HG02678 (cell line): Measurements from ENCODE around the gene FARSA.
"Not testable (repeated sequence)": the region's sequence is repeated elsewhere in the genome, so short reads cannot be mapped to it uniquely, and the experiment has no call there.

Experiments
- ATAC-seq: cut with Tn5 transposase; IDR thresholded peaks from one replicate; pipeline ENCODE4 v1.9.1; 2021; ENCODE audit warnings: mild to moderate bottlenecking, moderate library complexity; ENCODE audit not compliant: unreplicated experiment

The FARSA gene

GRCh38 chr19:12933287-12934072 is at the start of gene FARSA:
TSS of gene FARSA (minus strand) at chr19:12933711. CDS start at chr19:12933696, 15 bp downstream.
- ATAC-seq, result peak; percentile 48

- no peak for ATAC-seq
Measured at GRCh38 chr19:12983091-12983490, 49.6 kb upstream of the FARSA start.

- ATAC-seq, result no peak
Measured at GRCh38 chr19:12982648-12983047, 49.1 kb upstream of the FARSA start.

- ATAC-seq, result no peak
Measured at GRCh38 chr19:12979974-12980373, 46.5 kb upstream of the FARSA start.

- not testable (repeated sequence) for ATAC-seq
Measured at GRCh38 chr19:12976109-12976508, 42.6 kb upstream of the FARSA start.

GRCh38 chr19:12975221-12975741 is 41.8 kb upstream of the FARSA start:
- no peak for ATAC-seq

GRCh38 chr19:12974301-12975220 is 41.0 kb upstream of the FARSA start:
- ATAC-seq, result no peak

- ATAC-seq, result no peak
Measured at GRCh38 chr19:12973236-12973635, 39.7 kb upstream of the FARSA start.

GRCh38 chr19:12970070-12970820 is 36.7 kb upstream of the FARSA start:
- ATAC-seq, result no peak

GRCh38 chr19:12969292-12969988 is 35.9 kb upstream of the FARSA start, which contains the start of gene DAND5:
TSS of gene DAND5 (plus strand) at chr19:12969576. CDS start at chr19:12969661, 85 bp downstream.
- no peak for ATAC-seq

GRCh38 chr19:12967907-12968306 is 34.4 kb upstream of the FARSA start:
- ATAC-seq, result no peak

- no peak for ATAC-seq
Measured at GRCh38 chr19:12965812-12966135, 32.3 kb upstream of the FARSA start.

GRCh38 chr19:12965017-12965811 is 31.7 kb upstream of the FARSA start:
- peak; percentile 72 for ATAC-seq

- ATAC-seq, result no peak
Measured at GRCh38 chr19:12959481-12959880, 26.0 kb upstream of the FARSA start.

- not testable (repeated sequence) for ATAC-seq
Measured at GRCh38 chr19:12957389-12957952, 24.0 kb upstream of the FARSA start.

- ATAC-seq, result peak; percentile 83
Measured at GRCh38 chr19:12956446-12957388, 23.2 kb upstream of the FARSA start, which contains the start of gene GADD45GIP1. TSS of gene GADD45GIP1 (minus strand) at chr19:12957223. CDS start at chr19:12957212, 11 bp downstream.

- no peak for ATAC-seq
Measured at GRCh38 chr19:12955996-12956395, 22.5 kb upstream of the FARSA start.

- not testable (repeated sequence) for ATAC-seq
Measured at GRCh38 chr19:12955575-12955974, 22.1 kb upstream of the FARSA start.
